Prostate gland (tissue), 2 donors: ENCODE results near the gene VRK1. TPM values are rescaled to one million over a fixed set of nuclear protein-coding genes. Genes with fewer than 3 reads are reported as not detected.

Experiments
- DNase-seq: peaks from one replicate; pipeline ENCODE4 v3.0.0-alpha.2; 2019; ENCODE audit warnings: low spot score
- H3K27ac ChIP-seq, 2 donors: fragments of 200-600 bp; sonication (generic); 2 replicates each; pipeline ENCODE4 v1.5.1; 2017 to 2019
- H3K27me3 ChIP-seq: fragments of 200-600 bp; sonication (generic); replicated peaks from 2 replicates; pipeline ENCODE4 v1.5.1; 2019; ENCODE audit not compliant: insufficient read depth
- H3K36me3 ChIP-seq, 2 donors: fragments of 200-600 bp; sonication (generic); 1 replicate in 1 of 2; 2 replicates in 1 of 2; pipeline versions ENCODE4 v1.5.1 to v1.8.1; 2017 to 2019
- H3K4me1 ChIP-seq: fragments of 200-600 bp; sonication (generic); replicated peaks from 2 replicates; pipeline ENCODE4 v1.5.1; 2019
- H3K4me3 ChIP-seq, 2 donors: fragments of 200-600 bp; sonication (generic); 2 replicates each; pipeline ENCODE4 v1.5.1; 2017 to 2019
- H3K9me3 ChIP-seq: fragments of 200-600 bp; sonication (generic); 2 replicates; pipeline ENCODE4 v1.5.1; 2017
- POLR2A ChIP-seq: fragments of 450-650 bp; IDR thresholded peaks from one replicate; pipeline ENCODE4 v1.6.1; 2016; ENCODE audit warnings: antibody characterized with exemption, mild to moderate bottlenecking
- POLR2AphosphoS5 ChIP-seq: sonication (generic); formaldehyde crosslinking; IDR thresholded peaks from one replicate; pipeline ENCODE4 v1.6.1; 2017; ENCODE audit warnings: antibody characterized with exemption
- WGBS: methylation state at CpG from one replicate; pipeline ENCODE4 v1.1.5; 2018; 5-methylcytosine and 5-hydroxymethylcytosine counted together
- intact Hi-C: fragments of 100-400 bp; cut with DNase I; formaldehyde crosslinking; loops from one replicate; pipeline ENCODE4 v1.14.2; 2022
- total RNA-seq, 2 donors: library from RNA; depleted of rRNA; stranded (reverse); fragments of >200 nt; gene quantifications; one replicate each; pipeline ENCODE4 v1.1.0, GENCODE V29; 2016
- TF ChIP-seq, protein P1 (sequence below), 4 experiments: fragments of 200-600 bp in 2 of 4; fragments of 450-650 bp in 2 of 4; sonication (generic) in 2 of 4; IDR thresholded peaks; 1 replicate in 3 of 4; 2 replicates in 1 of 4; pipeline ENCODE4 v1.5.1; 2016 to 2019; ENCODE audit warnings: antibody characterized with exemption in 4 of 4, mild to moderate bottlenecking in 2 of 4, moderate library complexity in 2 of 4

VRK1 gene
- total RNA-seq, 2 donors from 2014 or later: 11.4 to 20.3 TPM

DNA sequence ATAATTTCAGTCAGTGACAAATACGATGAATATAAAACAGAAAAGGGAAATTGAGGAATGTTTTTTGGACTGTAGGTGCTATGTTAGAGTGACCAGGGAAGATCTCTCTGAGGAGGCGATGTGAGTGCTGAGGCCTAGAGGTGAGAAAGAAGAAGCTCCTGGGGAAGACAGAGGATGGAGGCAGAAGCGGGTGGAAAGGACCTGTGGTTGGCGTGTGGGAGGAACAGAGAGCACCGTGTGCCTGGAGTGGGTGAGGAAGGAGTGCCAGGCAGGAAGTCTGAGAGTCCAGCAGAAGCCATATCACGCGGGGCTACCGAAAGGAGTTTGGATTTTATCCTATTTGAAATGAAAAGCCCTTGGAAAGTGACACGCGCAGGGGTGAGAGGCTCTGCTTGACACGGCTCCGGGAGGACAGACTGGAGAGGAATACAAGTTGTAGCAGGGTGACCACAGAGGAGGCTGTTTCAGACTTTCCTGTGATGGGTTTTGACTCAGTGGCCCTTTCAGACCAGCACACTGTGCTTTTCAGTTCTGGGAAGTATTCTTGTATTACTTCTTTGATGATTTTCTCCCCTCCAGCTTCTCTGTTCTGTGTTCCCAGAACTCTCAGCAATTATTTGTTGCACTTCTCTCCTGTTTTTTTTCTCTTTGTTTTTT, 96.9 kb downstream of the VRK1 start:
- H3K36me3 ChIP-seq: no peaks in the 10 kb centered on the region
- H3K9me3 ChIP-seq: no peaks in the 10 kb centered on the region
- no peaks in the 10 kb centered on the region for H3K27me3 ChIP-seq
- no peak overlapping the region for H3K27ac ChIP-seq
- H3K4me3 ChIP-seq: no peak overlapping the region
- DNase-seq: no peak
- intact Hi-C loops: no loop called here
- no peak for TF ChIP-seq POLR2AphosphoS5
- no peak for TF ChIP-seq POLR2A
- TF ChIP-seq, protein P1, sequence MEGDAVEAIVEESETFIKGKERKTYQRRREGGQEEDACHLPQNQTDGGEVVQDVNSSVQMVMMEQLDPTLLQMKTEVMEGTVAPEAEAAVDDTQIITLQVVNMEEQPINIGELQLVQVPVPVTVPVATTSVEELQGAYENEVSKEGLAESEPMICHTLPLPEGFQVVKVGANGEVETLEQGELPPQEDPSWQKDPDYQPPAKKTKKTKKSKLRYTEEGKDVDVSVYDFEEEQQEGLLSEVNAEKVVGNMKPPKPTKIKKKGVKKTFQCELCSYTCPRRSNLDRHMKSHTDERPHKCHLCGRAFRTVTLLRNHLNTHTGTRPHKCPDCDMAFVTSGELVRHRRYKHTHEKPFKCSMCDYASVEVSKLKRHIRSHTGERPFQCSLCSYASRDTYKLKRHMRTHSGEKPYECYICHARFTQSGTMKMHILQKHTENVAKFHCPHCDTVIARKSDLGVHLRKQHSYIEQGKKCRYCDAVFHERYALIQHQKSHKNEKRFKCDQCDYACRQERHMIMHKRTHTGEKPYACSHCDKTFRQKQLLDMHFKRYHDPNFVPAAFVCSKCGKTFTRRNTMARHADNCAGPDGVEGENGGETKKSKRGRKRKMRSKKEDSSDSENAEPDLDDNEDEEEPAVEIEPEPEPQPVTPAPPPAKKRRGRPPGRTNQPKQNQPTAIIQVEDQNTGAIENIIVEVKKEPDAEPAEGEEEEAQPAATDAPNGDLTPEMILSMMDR (IDR thresholded peaks at IDR 0.05): no peak
- 82% methylated on average over 12 of the region's 12 CpGs for WGBS
- no peaks in the 10 kb centered on the region for H3K4me1 ChIP-seq

DNA sequence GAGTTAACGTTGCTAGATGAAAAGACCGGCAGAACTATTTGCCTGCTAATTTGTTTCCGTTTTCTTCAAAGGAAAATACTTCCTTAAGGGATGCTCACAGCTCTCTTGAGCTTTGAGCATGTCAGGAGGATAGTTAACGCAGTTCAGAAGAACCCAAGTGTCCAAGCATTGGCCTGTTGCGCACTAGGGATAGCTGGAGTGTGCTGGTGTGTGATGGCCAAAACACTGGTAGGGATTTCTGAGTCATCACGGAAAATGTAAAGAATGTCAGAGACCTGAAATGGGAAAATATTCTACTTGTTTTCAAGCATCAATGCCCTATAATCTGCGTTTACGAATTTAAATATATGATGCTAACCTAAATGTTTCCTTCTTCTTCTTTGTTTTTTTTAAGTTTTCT, 97.8 kb downstream of the VRK1 start:
- Histone ChIP-seq H3K36me3 (no peaks in the 10 kb centered on the region), H3K27me3 (no peaks in the 10 kb centered on the region), H3K9me3 (no peaks in the 10 kb centered on the region), H3K4me1 (no peaks in the 10 kb centered on the region), H3K4me3 (no peak overlapping the region), H3K27ac (no peak overlapping the region)
- intact Hi-C loops: no loop called here
- 67% methylated on average over 8 of the region's 8 CpGs for WGBS
- no peak for DNase-seq
- TF ChIP-seq, protein P1 (IDR thresholded peaks at IDR 0.05): no peak
- no peak for TF ChIP-seq POLR2A
- TF ChIP-seq POLR2AphosphoS5: no peak

DNA sequence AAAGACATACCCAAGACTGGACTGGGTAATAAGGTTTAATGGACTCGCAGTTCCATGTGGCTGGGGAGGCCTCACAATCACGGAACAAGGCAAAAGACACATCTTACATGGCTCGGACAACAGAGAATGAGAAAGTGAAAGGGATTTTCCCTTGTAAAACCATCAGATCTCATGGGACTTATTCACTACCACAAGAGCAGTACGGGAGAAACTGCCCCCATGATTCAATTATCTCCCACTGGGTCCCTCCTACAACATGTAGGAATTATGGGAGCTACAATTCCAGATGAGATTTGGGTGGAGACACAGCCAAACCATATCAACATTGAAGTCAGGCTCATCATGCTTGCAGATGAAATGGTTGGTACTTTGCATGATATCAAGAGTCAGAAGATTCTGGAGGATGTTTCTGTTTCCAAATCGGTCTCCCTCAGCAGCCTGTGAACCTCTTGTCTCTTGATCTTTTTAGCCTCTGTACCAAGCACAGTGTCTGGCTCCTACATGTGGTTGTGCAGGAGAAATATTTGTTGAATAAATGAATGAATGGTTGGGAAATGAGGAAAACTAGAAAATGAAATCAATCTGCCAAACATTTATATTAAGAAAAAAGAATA, 98.6 kb downstream of the VRK1 start:
- WGBS: 94% methylated on average over 5 of the region's 5 CpGs
- no peaks in the 10 kb centered on the region for H3K9me3 ChIP-seq

DNA sequence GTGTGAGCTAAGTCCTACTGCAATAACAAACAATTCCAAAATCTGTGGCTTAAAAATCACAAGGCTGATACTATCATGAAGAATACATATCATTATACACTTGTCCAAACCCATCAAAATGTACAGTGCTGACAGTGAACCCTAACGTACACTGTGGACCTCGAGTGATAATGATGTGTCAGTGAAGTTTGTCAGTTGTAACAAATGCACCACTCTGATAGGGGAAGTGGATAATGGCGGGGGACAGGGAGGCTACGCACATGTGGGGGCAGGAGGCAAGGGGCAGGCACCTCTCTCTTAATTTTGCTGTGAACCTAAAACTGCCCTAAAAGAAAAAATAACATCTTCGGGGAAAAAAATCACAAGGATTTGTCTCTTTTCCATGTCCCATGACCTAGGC, 100.0 kb downstream of the VRK1 start:
- TF ChIP-seq POLR2AphosphoS5 (no peak), POLR2A (no peak)
- TF ChIP-seq, protein P1 (IDR thresholded peaks at IDR 0.05): no peak
- H3K4me3 ChIP-seq: no peak overlapping the region
- H3K36me3 ChIP-seq: no peaks in the 10 kb centered on the region
- no peak for DNase-seq
- H3K27ac ChIP-seq: no peak overlapping the region
- H3K9me3 ChIP-seq: no peaks in the 10 kb centered on the region
- no peaks in the 10 kb centered on the region for H3K4me1 ChIP-seq
- intact Hi-C loops: no loop called here
- H3K27me3 ChIP-seq: no peaks in the 10 kb centered on the region
- WGBS: 81% methylated on average over 5 of the region's 5 CpGs

More for the DNA sequence above, 98.6 kb downstream of the VRK1 start:
- Histone ChIP-seq H3K27ac (no peak overlapping the region), H3K4me1 (no peaks in the 10 kb centered on the region), H3K4me3 (no peak overlapping the region), H3K36me3 (no peaks in the 10 kb centered on the region), H3K27me3 (no peaks in the 10 kb centered on the region)
- TF ChIP-seq, protein P1 (IDR thresholded peaks at IDR 0.05): no peak
- TF ChIP-seq POLR2AphosphoS5: no peak
- TF ChIP-seq POLR2A: no peak
- DNase-seq: no peak
- intact Hi-C loops: no loop called here

DNA sequence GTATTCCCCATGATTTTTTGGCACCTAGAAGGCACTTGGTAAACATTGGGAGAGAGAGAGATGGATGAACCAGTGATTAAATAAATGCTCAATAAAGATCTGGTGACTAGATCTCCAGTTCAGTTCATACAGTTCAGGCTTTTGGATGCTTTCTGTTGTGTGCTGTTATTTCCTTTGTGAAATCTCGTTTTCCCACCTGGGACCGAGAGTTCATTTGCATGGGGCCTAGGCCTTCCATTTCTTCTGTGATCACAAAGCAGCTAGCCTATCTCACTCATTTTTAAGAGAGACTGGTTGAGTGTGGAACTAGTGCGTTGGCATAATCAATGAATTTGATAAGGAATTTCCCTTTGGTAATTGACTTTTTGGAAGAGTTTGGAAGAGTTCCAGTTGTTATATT, 104.0 kb downstream of the VRK1 start:
- no peaks in the 10 kb centered on the region for H3K9me3 ChIP-seq
- TF ChIP-seq POLR2A (no peak), POLR2AphosphoS5 (no peak)
- TF ChIP-seq, protein P1 (IDR thresholded peaks at IDR 0.05): no peak
- no peaks in the 10 kb centered on the region for H3K27me3 ChIP-seq
- 74% methylated on average over 3 of the region's 3 CpGs for whole genome bisulfite sequencing
- no peaks in the 10 kb centered on the region for H3K4me1 ChIP-seq
- DNase-seq: no peak
- H3K4me3 ChIP-seq: no peak overlapping the region
- no peaks in the 10 kb centered on the region for H3K36me3 ChIP-seq
- H3K27ac ChIP-seq: no peak overlapping the region
- intact Hi-C loops: no loop called here
